ENCODE results near the gene NEDD8.

NEDD8 gene

GRCh38 chr14:24262821-24263733, 30.9 kb upstream of the NEDD8 start, which contains the start of gene TGM1:
Gene TGM1 (minus strand): TSS chr14:24263177. CDS start chr14:24262352, 825 bp downstream.
- no peak for DNase-seq

DNA sequence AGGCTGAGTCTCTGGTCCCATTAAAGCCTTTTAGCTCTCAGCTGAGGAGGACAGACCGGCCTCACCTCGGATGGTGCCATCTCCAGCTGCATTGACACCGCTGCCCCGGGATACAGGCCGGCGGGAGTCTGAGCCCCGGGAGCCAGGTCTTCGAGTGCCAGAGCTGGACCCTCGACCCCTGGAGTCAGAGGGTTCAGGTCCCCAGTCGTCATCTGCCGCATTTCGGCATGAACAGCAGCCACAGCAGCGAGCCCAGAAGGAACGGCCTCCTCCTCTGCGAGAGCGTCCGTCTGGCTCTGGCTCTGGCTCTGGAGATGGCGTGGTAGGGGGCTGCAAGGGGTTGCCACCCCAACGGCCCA, 29.8 kb upstream of the NEDD8 start:
- no peak for DNase-seq

DNA sequence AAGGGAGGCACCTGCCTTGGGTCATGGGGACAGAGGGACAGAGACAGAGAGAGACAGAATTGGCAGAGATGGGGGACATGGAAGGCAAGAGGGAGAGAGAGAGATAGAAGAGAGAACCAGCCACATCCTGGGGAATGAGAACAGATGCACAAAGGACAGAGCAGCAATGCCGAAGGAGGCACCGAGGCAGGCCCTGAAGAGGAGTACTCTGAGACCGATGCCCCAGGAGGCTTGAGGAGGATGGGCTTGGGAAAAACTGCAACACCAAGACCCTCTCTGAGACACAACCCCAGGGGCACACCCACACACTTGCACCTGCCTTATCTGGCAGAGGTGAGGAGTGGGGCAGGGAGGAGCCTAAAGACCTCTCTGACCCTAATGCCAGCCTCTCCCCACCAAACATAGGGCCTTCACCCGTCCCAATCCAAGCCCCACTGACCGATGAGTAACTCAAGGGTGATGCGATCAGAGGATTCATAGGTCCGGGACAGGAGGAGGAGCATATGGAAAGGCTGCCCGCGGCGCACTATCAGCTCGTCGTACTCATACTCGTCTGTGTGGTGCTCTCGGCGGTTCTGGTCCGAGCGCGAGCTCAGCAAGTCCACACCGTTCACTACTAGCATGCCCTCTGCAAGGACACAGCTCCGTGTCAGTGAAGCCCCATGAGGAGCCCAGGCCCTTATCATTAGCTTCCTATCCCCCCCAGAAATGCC, 29.2 kb upstream of the NEDD8 start:
- no peak for DNase-seq

- no peak for DNase-seq
These were observed 28.6 kb upstream of the NEDD8 start for GRCh38 chr14:24260780-24261157.

GRCh38 chr14:24260026-24260779, 28.0 kb upstream of the NEDD8 start:
- DNase-seq, result no peak

GRCh38 chr14:24259282-24260025, 27.3 kb upstream of the NEDD8 start:
- DNase-seq, result no peak

DNA sequence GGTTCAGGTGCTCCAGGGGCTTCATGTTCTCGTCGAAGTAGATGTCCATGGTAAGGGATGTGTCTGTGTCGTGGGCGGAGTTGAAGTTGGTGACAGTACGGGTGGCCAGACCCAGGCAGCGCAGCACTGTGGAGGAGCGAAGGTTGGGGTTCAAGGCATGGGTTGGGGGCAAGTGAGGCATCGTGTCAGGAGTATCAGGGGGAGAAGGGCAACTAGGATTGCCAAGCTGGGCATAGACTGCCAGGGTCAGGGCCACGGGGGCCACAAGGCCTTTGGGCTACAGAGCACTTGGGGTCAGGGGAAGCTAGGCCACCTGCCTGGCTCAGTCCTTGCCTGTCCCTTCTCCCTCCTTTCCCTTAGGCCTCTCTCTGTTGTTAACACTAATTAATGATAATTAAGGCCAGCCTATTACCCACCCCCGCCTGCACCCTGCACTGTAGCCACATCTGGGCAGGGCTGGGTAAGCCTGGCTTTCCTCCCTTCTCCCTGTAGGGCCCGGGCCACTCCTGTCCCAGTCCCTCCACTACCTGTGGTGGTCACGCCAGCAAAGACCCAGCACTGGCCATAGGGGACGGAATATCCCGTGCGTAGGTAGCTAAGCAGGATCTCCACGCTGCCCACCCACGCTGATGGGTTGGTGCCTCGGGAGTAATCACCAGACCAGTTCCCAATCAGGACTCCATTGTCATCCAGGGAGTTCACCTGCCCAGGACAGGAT, 26.5 kb upstream of the NEDD8 start:
- DNase-seq, result no peak

DNA sequence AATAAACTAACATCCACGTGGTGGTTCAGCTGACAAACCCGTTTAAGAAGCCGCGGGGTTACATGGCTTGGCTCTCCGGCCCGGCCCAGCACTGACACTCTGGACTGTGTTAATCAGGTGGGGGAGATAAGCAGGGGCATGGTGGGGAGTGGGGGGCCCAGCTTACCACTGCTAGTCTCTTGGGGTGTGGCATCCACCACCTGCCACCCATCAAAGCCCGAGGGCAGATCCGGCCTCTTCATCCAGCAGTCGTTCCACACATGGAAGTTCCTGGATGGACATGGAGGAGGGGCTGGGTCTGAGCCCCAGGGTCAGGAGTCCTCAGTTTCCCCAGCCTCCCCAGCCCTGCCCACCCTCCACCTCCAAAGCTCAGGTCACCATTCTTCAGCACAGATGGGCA, 26.0 kb upstream of the NEDD8 start:
- no peak for DNase-seq

GRCh38 chr14:24256960-24257359, 24.8 kb upstream of the NEDD8 start:
- DNase-seq, result no peak

- no peak for DNase-seq
These were observed 24.0 kb upstream of the NEDD8 start for GRCh38 chr14:24255931-24256711.

DNA sequence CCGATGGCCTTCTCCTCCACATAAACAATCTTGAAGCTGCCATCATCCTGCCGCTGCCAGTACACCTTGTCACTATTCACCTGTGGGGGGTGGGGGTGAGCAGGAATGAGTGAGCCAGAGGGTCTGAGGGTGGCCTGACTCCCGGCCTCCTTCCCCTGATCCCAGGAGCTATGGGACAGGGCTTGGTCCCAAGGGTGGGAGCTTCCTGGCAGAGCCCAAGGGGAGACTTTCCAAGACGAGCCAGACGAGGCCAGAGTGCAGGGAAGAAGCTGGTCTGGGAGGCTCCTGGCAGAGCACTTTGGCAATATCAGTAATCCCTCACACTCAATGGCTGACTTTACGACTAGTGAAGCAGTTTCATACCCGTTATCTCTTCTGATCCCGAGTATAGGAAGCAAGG, 23.3 kb upstream of the NEDD8 start:
- no peak for DNase-seq

GRCh38 chr14:24254630-24255392, 22.6 kb upstream of the NEDD8 start:
- no peak for DNase-seq

GRCh38 chr14:24253936-24254335, 21.8 kb upstream of the NEDD8 start:
- DNase-seq, result no peak

DNA sequence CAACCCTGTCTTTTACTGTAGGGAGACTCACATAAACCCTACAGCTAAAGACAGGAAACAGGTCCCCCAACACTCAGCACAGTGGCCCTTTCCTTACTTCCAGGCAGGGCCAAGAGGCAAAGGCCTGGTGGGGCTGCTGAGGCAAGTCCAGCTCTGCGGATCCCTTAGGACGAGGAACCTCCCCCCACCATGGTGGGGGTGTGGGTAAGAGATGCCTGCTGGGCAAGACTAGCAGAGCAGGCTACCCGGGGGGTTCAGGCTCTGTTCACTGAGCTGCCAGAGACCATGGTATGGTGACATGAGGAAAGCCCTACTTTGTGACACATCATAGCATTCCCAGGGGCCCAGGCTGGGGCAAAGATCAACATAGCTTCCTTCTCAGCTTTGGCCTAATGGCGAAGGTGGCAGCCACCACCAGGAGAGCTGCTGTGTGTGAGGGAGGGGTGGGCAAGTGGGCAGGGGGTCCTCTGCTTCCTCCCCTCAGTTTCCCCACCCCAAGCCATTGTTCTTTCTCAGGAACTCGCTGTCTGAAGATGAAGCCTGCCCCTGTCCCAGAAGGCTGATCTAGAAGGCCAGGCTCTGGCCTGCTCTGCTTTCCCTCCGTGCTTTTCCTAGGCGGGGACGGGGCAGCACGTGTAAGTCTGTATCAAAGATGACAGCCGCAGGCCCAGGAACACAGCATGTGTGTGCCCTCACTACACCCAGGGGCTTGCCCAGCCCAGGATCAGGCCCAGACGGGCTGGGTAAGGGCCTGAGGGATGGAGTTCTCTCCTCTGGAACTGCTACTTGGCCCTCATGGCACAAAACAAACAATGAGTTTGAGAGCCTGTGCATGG, 20.3 kb upstream of the NEDD8 start:
- no peak for DNase-seq

GRCh38 chr14:24251880-24252288, 19.7 kb upstream of the NEDD8 start:
- no peak for DNase-seq

GRCh38 chr14:24250354-24250753, 18.2 kb upstream of the NEDD8 start:
- DNase-seq, result no peak

DNA sequence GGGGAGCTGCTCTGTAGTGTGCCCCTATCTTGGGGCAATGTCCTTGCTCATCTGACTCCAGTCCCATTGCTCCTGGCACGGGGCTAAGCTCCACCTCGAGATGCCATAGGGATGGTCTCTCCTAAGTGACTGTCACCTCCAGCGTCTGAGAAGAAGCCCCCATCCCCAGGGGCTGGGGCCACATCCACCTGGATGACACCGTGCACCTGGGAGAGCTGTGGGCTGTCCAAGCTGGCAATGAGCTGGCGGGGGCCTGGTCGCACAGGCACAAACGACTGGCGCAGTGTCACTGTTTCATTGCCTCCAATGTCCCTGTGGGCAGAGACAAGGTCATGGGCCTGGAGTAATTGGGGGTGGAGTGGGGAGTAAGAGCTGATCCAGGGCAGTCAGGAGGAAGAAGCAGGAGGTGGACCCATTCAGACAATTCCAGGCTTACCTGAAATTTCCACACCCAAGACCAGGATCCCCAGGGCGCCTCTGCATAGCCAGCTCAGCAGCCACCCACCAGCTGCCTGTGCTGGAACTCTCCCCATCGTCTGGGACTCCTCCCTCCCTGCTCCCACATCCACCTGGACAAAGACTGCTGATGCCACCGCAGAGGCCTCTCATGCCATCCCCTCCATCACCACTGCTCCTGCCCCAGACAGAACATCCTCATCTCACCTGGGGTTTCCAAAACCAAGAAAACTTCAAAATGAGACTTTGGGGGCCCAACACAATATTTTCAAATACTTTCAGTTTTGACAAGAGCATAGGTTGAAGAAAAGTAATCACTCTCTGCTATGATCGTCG, 17.3 kb upstream of the NEDD8 start:
- no peak for DNase-seq

GRCh38 chr14:24247422-24247821, 15.3 kb upstream of the NEDD8 start:
- no peak for DNase-seq

DNA sequence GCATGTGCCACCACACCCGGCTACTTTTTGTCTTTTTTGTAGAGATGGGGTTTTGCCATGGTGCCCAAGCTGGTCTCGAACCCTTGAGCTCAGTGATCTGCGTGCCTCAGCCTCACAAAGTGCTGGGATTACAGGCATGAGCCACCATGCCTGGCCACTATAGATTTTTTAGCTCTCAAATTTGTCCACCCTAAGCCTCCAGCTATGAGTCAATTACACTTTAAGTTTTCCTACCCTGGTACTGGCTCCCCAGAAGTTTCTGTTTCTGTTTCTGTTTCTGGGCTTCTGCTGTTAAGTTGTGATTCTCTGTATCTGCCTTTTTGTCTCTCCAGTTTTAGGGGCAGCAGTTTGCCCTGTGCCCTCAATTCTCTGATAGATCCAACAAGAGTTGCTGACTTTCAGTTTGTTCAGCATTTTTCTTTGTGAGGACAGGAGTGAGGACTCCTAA, 14.6 kb upstream of the NEDD8 start:
- no peak for DNase-seq
